ENCODE data around the gene TTC31.
"Not testable (repeated sequence)": the region's sequence is repeated elsewhere in the genome, so short reads cannot be mapped to it uniquely, and the experiment has no call there.

The TTC31 gene

GRCh38 chr2:74482801-74483674 is at the start of gene TTC31, which contains the start of gene CCDC142:
TSS of gene TTC31 (plus strand) at chr2:74483081. CDS start at chr2:74483096, 15 bp downstream.
TSS of gene CCDC142 (minus strand) at chr2:74482998. CDS start at chr2:74482837, 161 bp downstream.
- DNase-seq (ENCODE audit: low read depth), result peak; percentile 91

- no peak for DNase-seq (ENCODE audit: low read depth)
Observed at GRCh38 chr2:74436111-74436805, 46.6 kb upstream of the TTC31 start.

GRCh38 chr2:74436848-74437695 is 45.8 kb upstream of the TTC31 start:
- no peak for DNase-seq (ENCODE audit: low read depth)

DNA sequence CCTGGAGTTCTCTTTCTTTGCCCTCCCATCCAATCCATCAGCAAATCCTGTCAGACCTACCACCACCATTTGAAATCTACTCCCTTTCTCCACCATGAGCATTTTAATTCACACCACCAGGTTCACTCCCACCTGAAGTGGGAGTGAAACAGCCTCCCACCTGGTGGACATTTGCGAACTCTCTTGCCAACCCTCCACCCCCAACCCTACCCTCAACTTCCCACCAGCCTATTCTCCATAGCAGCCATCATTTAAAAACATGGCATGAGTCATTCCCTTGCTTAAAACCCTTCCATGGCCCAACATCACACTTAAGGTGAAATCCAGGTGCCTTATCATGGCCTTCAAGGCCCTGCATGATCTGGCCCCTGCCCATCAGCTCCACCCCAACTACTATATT is 44.6 kb upstream of the TTC31 start:
- DNase-seq (ENCODE audit: low read depth), result no peak

DNA sequence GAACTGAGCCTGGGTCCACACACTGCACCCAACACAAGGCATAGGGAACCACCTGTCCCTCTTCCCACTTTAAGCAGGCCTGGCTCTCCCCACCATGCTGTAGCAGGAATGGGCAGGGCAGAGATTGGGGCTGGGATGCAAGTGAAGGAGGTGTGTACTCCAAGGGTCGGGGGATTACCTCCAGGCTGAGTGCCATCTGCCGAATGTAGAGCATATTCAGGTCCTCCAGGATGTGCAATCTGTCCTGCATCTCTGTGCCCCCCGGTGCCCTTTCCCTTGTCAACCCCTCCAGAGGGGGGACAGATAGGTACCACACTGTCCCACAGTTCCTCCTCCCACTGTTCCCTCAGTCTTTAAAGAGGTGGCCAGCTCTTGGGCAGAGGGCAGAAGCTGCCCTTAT is 43.5 kb upstream of the TTC31 start:
- no peak for DNase-seq (ENCODE audit: low read depth)

DNA sequence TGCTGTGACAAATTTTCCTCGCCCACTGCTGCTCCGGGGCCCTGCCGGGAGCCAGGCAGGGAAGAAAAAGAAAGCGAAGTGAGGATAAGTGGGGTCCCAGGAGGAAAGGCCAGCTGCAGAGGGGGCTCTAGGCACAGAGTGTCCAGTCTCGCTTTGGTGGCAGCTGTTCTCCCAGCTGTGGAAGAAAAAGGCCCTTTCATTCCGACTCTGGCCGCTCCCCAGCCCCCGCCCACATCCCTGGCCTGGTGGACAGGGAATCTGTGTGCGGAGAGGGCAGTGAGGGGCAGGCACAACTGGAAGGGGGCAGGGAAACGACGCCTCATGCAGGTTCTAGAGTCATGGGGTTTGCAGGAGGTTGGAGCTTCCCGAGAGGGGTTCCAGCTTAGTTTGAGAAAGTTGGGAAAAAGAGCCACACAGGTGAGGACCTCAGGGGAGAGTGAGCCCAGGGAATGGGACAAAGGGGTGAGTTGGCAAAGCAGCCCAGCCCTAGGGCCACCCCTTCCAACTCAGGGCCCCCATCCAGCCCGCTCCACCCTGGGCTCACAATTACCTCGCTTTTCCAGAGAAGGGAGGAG is 43.0 kb upstream of the TTC31 start:
- no peak for DNase-seq (ENCODE audit: low read depth)

DNA sequence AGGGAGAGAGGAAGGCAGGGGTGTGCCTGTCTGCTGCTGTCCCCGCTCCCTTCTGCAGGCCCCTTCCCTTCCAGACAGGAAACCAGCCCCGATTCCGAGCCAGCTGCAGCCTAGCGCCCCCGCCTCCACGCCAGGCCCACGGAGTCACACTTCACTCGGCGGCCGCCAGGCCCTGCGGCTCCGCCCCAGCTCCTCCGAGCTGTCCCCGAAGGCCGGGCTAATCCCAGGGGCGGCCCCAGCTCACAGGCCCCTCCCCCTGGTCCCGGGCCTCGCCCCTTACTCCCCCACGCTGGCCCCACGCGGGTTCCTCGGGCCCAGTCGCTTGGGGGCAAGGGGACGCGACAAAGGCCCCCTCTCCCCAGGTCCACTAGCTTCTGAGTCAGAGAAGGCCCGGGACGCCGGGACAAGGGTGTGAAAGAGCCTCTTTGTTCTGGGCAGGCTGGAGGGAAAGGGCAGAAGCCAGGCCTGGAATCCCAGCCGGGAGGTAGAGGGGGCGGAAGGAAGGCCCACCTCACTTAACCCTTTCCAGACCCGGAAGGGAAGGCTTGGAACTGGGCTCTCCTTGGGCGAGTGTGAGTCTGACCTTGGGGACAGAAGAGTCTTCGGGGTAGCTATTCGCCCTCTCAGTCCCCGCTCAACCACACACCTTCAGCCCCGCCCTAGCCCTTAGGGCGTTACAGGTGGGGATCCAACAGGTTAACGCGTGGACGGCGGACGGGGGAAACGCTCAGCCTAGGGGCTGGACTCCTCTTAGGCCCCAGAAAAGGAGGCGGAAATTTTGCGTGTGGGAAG is 42.3 kb upstream of the TTC31 start:
- peak; percentile 57 for DNase-seq (ENCODE audit: low read depth)

DNA sequence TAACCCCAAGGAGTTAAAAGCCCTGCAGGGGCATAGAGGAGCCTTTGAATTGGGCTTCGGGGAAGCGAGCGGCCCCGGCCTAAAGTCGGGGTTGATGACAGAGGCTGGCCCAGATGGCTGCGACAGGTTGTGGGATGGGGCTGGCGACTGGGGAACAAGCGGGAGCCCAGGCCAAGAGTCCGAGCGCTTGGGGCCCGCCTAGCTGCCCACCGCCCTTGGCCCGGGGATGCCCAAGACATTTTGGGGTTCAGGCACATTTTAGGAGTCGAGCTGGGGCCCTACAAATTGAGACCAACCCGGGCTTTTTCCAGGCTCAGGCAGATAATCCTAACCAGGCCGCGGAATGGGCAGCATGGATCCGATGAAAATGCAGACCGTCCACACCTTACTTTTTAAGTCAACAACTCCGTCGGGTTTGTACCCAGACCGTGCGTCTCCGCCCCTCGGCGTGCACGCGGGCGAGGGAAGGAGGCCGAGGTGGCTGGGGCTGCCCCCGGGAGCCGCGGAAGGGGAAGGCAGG is 41.7 kb upstream of the TTC31 start:
- no peak for DNase-seq (ENCODE audit: low read depth)

- no peak for DNase-seq (ENCODE audit: low read depth)
Observed at GRCh38 chr2:74441690-74442482, 41.0 kb upstream of the TTC31 start, which contains the start of gene RTKN. TSS of gene RTKN (minus strand) at chr2:74441937. CDS start at chr2:74441816, 121 bp downstream.

GRCh38 chr2:74442483-74443297 is 40.2 kb upstream of the TTC31 start:
- DNase-seq (ENCODE audit: low read depth), result not testable (repeated sequence)

- no peak for DNase-seq (ENCODE audit: low read depth)
Observed at GRCh38 chr2:74444498-74445318, 38.2 kb upstream of the TTC31 start.

GRCh38 chr2:74447230-74447999 is 35.5 kb upstream of the TTC31 start:
- DNase-seq (ENCODE audit: low read depth), result no peak

DNA sequence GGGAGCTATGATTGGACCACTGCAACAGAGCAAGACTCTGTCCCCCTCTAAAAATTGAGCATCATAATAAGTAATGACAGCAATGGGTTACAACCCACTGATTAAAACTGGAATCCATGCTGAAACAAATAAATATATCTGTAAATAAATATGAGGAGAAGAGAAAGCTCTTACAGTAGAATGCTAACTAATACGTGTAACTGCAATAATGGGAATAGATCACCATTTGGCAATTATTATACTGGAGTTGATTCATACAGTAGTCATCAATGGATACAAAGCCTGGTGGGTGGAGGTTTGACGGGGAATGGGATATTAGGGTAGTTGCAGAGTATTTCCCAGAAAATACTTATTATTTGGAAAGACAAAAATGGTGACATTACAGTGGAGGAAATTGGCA is 34.1 kb upstream of the TTC31 start:
- DNase-seq (ENCODE audit: low read depth), result no peak

GRCh38 chr2:74450570-74451190 is 32.2 kb upstream of the TTC31 start:
- DNase-seq (ENCODE audit: low read depth), result no peak

GRCh38 chr2:74454654-74455511 is 28.0 kb upstream of the TTC31 start, which contains the start of gene INO80B:
TSS of gene INO80B (plus strand) at chr2:74455087. CDS start at chr2:74455117, 30 bp downstream.
- DNase-seq (ENCODE audit: low read depth), result peak; percentile 97

- no peak for DNase-seq (ENCODE audit: low read depth)
Observed at GRCh38 chr2:74457129-74457548, 25.7 kb upstream of the TTC31 start.
